IPS DF 6.9 (cell line): ENCODE data around the gene SH3GLB2.
"Not testable (repeated sequence)": the region's sequence is repeated elsewhere in the genome, so short reads cannot be mapped to it uniquely, and the experiment has no call there.

ENCODE experiments used
- DNase-seq: peaks from one replicate; pipeline ENCODE4 v3.0.0-alpha.2; 2013; ENCODE audit warnings: low read depth, low spot score
- H3K27ac ChIP-seq: one replicate; pipeline ENCODE4 v1.5.1; 2013; ENCODE audit warnings: low read length, control low read depth
- H3K27me3 ChIP-seq: 2 replicates; pipeline ENCODE4 v1.6.1; 2013; ENCODE audit warnings: mild to moderate bottlenecking, low read length; ENCODE audit not compliant: control insufficient read depth, insufficient read depth
- H3K36me3 ChIP-seq: 2 replicates; pipeline ENCODE4 v1.6.1; 2013; ENCODE audit warnings: low read length; ENCODE audit not compliant: control insufficient read depth, insufficient read depth
- H3K4me1 ChIP-seq: 2 replicates; pipeline ENCODE4 v1.6.1; 2013; ENCODE audit warnings: low read length; ENCODE audit not compliant: control insufficient read depth, insufficient read depth
- H3K4me3 ChIP-seq: 2 replicates; pipeline ENCODE4 v1.5.1; 2013; ENCODE audit warnings: mild to moderate bottlenecking, low read length
- H3K9me3 ChIP-seq: 2 replicates; pipeline ENCODE4 v1.6.1; 2013; ENCODE audit warnings: low read length, inconsistent platforms; ENCODE audit not compliant: control insufficient read depth, insufficient read depth
- WGBS: extraction: QIAGEN DNeasy Blood & Tissue Kit; methylation state at CpG from one replicate; pipeline ENCODE4 v1.1.7; 2013; ENCODE audit warnings: mixed read lengths, missing lambda C conversion rate; ENCODE audit not compliant: insufficient read length, insufficient coverage; 5-methylcytosine and 5-hydroxymethylcytosine counted together

Gene SH3GLB2

GRCh38 chr9:129008469-129008965, 19.6 kb downstream of the SH3GLB2 start:
- H3K4me3 ChIP-seq = no peak overlapping the region
- no peak overlapping the region for H3K27ac ChIP-seq
- DNase-seq = no peak
- WGBS = no CpG with 5 or more reads among the region's 6 CpGs
- H3K9me3 ChIP-seq = no peaks in the 10 kb centered on the region
- H3K36me3 ChIP-seq = peaks cover 19% of the 10 kb centered on the region
- no peaks in the 10 kb centered on the region for H3K4me1 ChIP-seq
- H3K27me3 ChIP-seq = no peaks in the 10 kb centered on the region

GRCh38 chr9:129007766-129008468, 20.2 kb downstream of the SH3GLB2 start:
- H3K36me3 ChIP-seq = peaks cover 21% of the 10 kb centered on the region
- H3K27me3 ChIP-seq = no peaks in the 10 kb centered on the region
- no peak for DNase-seq
- no peaks in the 10 kb centered on the region for H3K4me1 ChIP-seq
- H3K9me3 ChIP-seq = no peaks in the 10 kb centered on the region
- WGBS = no CpG with 5 or more reads among the region's 18 CpGs
- H3K4me3 ChIP-seq = no peak overlapping the region
- no peak overlapping the region for H3K27ac ChIP-seq

GRCh38 chr9:129007035-129007765, 20.9 kb downstream of the SH3GLB2 start:
- WGBS = no CpG with 5 or more reads among the region's 14 CpGs
- Histone ChIP-seq H3K27ac (no peak overlapping the region), H3K4me3 (no peak overlapping the region), H3K36me3 (peaks cover 25% of the 10 kb centered on the region), H3K9me3 (no peaks in the 10 kb centered on the region), H3K4me1 (no peaks in the 10 kb centered on the region), H3K27me3 (no peaks in the 10 kb centered on the region)
- DNase-seq = no peak

- WGBS = no CpG with 5 or more reads among the region's 21 CpGs
- H3K4me1 ChIP-seq = no peaks in the 10 kb centered on the region
- no peaks in the 10 kb centered on the region for H3K27me3 ChIP-seq
- no peak overlapping the region for H3K4me3 ChIP-seq
- no peaks in the 10 kb centered on the region for H3K9me3 ChIP-seq
- peaks cover 29% of the 10 kb centered on the region for H3K36me3 ChIP-seq
- H3K27ac ChIP-seq = no peak overlapping the region
- no peak for DNase-seq
These were observed 21.6 kb downstream of the SH3GLB2 start for GRCh38 chr9:129006328-129007034.

- Histone ChIP-seq H3K27ac (no peak overlapping the region), H3K4me3 (no peak overlapping the region), H3K27me3 (no peaks in the 10 kb centered on the region), H3K9me3 (no peaks in the 10 kb centered on the region), H3K4me1 (no peaks in the 10 kb centered on the region), H3K36me3 (peaks cover 31% of the 10 kb centered on the region)
- WGBS = no CpG with 5 or more reads among the region's 10 CpGs
- DNase-seq = no peak
These were observed 22.7 kb downstream of the SH3GLB2 start for GRCh38 chr9:129005336-129005997.

GRCh38 chr9:129004173-129004572, 24.0 kb downstream of the SH3GLB2 start:
- peaks cover 38% of the 10 kb centered on the region for H3K36me3 ChIP-seq
- H3K9me3 ChIP-seq, DNase-seq, H3K4me1 ChIP-seq, H3K4me3 ChIP-seq, H3K27me3 ChIP-seq, H3K27ac ChIP-seq: not testable (repeated sequence)
- WGBS = no CpG with 5 or more reads among the region's 6 CpGs

- no peak overlapping the region for H3K4me3 ChIP-seq
- no CpG with 5 or more reads among the region's 9 CpGs for WGBS
- no peaks in the 10 kb centered on the region for H3K9me3 ChIP-seq
- H3K36me3 ChIP-seq = peaks cover 45% of the 10 kb centered on the region
- H3K27ac ChIP-seq = no peak overlapping the region
- no peaks in the 10 kb centered on the region for H3K4me1 ChIP-seq
- DNase-seq = no peak
- H3K27me3 ChIP-seq = no peaks in the 10 kb centered on the region
These were observed 25.1 kb downstream of the SH3GLB2 start for GRCh38 chr9:129002992-129003391.

GRCh38 chr9:129001504-129002325, 26.4 kb downstream of the SH3GLB2 start:
- no peak overlapping the region for H3K4me3 ChIP-seq
- H3K36me3 ChIP-seq = peaks cover 49% of the 10 kb centered on the region
- no peak for DNase-seq
- H3K27ac ChIP-seq = no peak overlapping the region
- no peaks in the 10 kb centered on the region for H3K9me3 ChIP-seq
- no CpG with 5 or more reads among the region's 10 CpGs for WGBS
- H3K27me3 ChIP-seq = no peaks in the 10 kb centered on the region
- no peaks in the 10 kb centered on the region for H3K4me1 ChIP-seq

- Histone ChIP-seq H3K36me3 (peaks cover 50% of the 10 kb centered on the region), H3K4me3 (no peak overlapping the region), H3K27ac (no peak overlapping the region), H3K27me3 (no peaks in the 10 kb centered on the region), H3K4me1 (no peaks in the 10 kb centered on the region), H3K9me3 (no peaks in the 10 kb centered on the region)
- WGBS = no CpG with 5 or more reads among the region's 13 CpGs
- DNase-seq = no peak
These were observed 28.4 kb downstream of the SH3GLB2 start for GRCh38 chr9:128999581-129000206.
